CD4-positive, alpha-beta T cell (primary cell): ENCODE results near the gene ZNF831. TPM values are rescaled to one million over a fixed set of nuclear protein-coding genes. Genes with fewer than 3 reads are reported as not detected.

ENCODE experiments used
- ATAC-seq: fragments of 200-7000 bp; cut with Tn5 transposase; one replicate; pipeline ENCODE4 v1.10.0; 2022; ENCODE audit warnings: mild to moderate bottlenecking; ENCODE audit not compliant: poor library complexity
- CTCF ChIA-PET: fragments of 350-600 bp; sonication (Branson Sonifier 250); formaldehyde crosslinking; loops from one replicate; lab custom pipeline; 2021; ENCODE audit warnings: antibody characterized with exemption, inconsistent platforms; lab: Charles Lee
- POLR2A ChIA-PET: fragments of 350-600 bp; sonication (Branson Sonifier 250); formaldehyde crosslinking; loops from one replicate; lab custom pipeline; 2021; ENCODE audit warnings: antibody characterized with exemption, inconsistent platforms; lab: Charles Lee
- DNase-seq, 14 experiments: peaks; one replicate each; pipeline ENCODE4 v3.0.0-alpha.2; 2013 to 2020; ENCODE audit warnings: mixed read lengths in 2 of 14
- H3K27ac ChIP-seq, 2 donors: one replicate each; pipeline versions ENCODE4 v1.5.1 to v1.7.0; 2013; ENCODE audit warnings: low read length in 2 of 2, low read depth in 1 of 2, mild to moderate bottlenecking in 1 of 2
- H3K27me3 ChIP-seq, 2 experiments: 1 replicate in 1 of 2; 2 replicates in 1 of 2; pipeline versions ENCODE4 v1.6.1 to v1.7.0; 2013; ENCODE audit warnings: low read length in 2 of 2, control low read depth in 1 of 2, mild to moderate bottlenecking in 1 of 2, moderate library complexity in 1 of 2; ENCODE audit not compliant: insufficient read depth in 2 of 2, control insufficient read depth in 1 of 2
- H3K36me3 ChIP-seq: one replicate; pipeline ENCODE4 v1.6.1; 2013; ENCODE audit warnings: low read length, control low read depth; ENCODE audit not compliant: insufficient read depth
- H3K4me1 ChIP-seq: one replicate; pipeline ENCODE4 v1.6.1; 2013; ENCODE audit warnings: low read length, control low read depth; ENCODE audit not compliant: insufficient read depth
- H3K4me3 ChIP-seq: one replicate; pipeline ENCODE4 v1.5.1; 2013; ENCODE audit warnings: mild to moderate bottlenecking, low read length, moderate library complexity
- H3K9me3 ChIP-seq, 2 experiments: 1 replicate in 1 of 2; 2 replicates in 1 of 2; pipeline versions ENCODE4 v1.6.1 to v1.7.0; 2013; ENCODE audit warnings: low read length in 2 of 2, mild to moderate bottlenecking in 2 of 2, control low read depth in 1 of 2, moderate library complexity in 1 of 2; ENCODE audit not compliant: control insufficient read depth in 1 of 2, insufficient read depth in 1 of 2
- H3K27ac Mint-ChIP-seq: one replicate; pipeline ENCODE4 v1.8.0; 2020; ENCODE audit warnings: mixed read lengths
- H3K27me3 Mint-ChIP-seq: one replicate; pipeline ENCODE4 v1.8.0; 2021; ENCODE audit warnings: mixed read lengths
- H3K36me3 Mint-ChIP-seq: one replicate; pipeline ENCODE4 v1.8.0; 2021; ENCODE audit warnings: low read depth, mixed read lengths
- H3K4me1 Mint-ChIP-seq: one replicate; pipeline ENCODE4 v1.8.0; 2021; ENCODE audit warnings: low read depth, mixed read lengths
- H3K4me3 Mint-ChIP-seq: one replicate; pipeline ENCODE4 v1.8.0; 2020; ENCODE audit warnings: mild to moderate bottlenecking, mixed read lengths
- H3K9me3 Mint-ChIP-seq: one replicate; pipeline ENCODE4 v1.8.0; 2020; ENCODE audit warnings: mixed read lengths
- CTCF ChIP-seq: fragments of 200-600 bp; IDR thresholded peaks from one replicate; pipeline ENCODE4 v1.8.0; 2022; ENCODE audit warnings: antibody characterized with exemption, mild to moderate bottlenecking
- intact Hi-C, 2 experiments: fragments of 100-400 bp; cut with DNase I in 1 of 2; cut with micrococcal nuclease in 1 of 2; formaldehyde crosslinking; loops; one replicate each; pipeline versions ENCODE4 v1.15.1 to v1.9.0; 2023 to 2025; cut with DNase I, micrococcal nuclease
- total RNA-seq, 174 experiments: library from RNA in 2 of 174; stranded (reverse) in 2 of 174; gene quantifications; one replicate each; pipeline ENCODE4 v1.2.3 and lab custom pipeline; 2021 to 2026

ZNF831 gene
- total RNA-seq, 2 experiments from 2014 or later, result 24.9 to 25.9 TPM

- peaks cover 36 to 49% of the 10 kb centered on the region in 2 experiments for H3K27me3 ChIP-seq
- no peak within 1 kb of the TSS for H3K27ac ChIP-seq
- ChIA-PET POLR2A (no interaction called here), CTCF (no interaction called here)
- H3K27me3 Mint-ChIP-seq, result peaks cover 64% of the 10 kb centered on the region
- H3K36me3 Mint-ChIP-seq, result no peaks in the 10 kb centered on the region
- no peak within 1 kb of the TSS for H3K4me3 Mint-ChIP-seq
- peaks cover 0 to 5% of the 10 kb centered on the region in 2 experiments for H3K9me3 ChIP-seq
- no peak for DNase-seq
- H3K9me3 Mint-ChIP-seq, result no peaks in the 10 kb centered on the region
- H3K4me1 Mint-ChIP-seq, result peaks cover 20% of the 10 kb centered on the region
- H3K4me3 ChIP-seq, result no peak within 1 kb of the TSS
- no peak for TF ChIP-seq CTCF
- no peaks in the 10 kb centered on the region for H3K4me1 ChIP-seq
- H3K27ac Mint-ChIP-seq, result no peak within 1 kb of the TSS
- ATAC-seq, result no peak
- no peaks in the 10 kb centered on the region for H3K36me3 ChIP-seq
- intact Hi-C loops, result no loop called here
Observed at GRCh38 chr20:59300333-59301081, 136.9 kb downstream of the ZNF831 start, which contains the start of gene EDN3. Gene EDN3, plus strand, starts transcription at chr20:59300611. Its CDS starts 202 bp downstream, at chr20:59300813.

- H3K27me3 Mint-ChIP-seq, result peaks cover 60% of the 10 kb centered on the region
- H3K9me3 ChIP-seq, result peaks cover 0 to 5% of the 10 kb centered on the region in 2 experiments
- intact Hi-C loops, result no loop called here
- no peaks in the 10 kb centered on the region for H3K9me3 Mint-ChIP-seq
- peaks cover 36 to 49% of the 10 kb centered on the region in 2 experiments for H3K27me3 ChIP-seq
- no peaks in the 10 kb centered on the region for H3K36me3 ChIP-seq
- H3K4me1 Mint-ChIP-seq, result peaks cover 20% of the 10 kb centered on the region
- no peak overlapping the region for H3K4me3 Mint-ChIP-seq
- ChIA-PET CTCF (no interaction called here), POLR2A (no interaction called here)
- H3K27ac ChIP-seq, result no peak overlapping the region
- H3K4me3 ChIP-seq, result no peak overlapping the region
- H3K4me1 ChIP-seq, result no peaks in the 10 kb centered on the region
- no peaks in the 10 kb centered on the region for H3K36me3 Mint-ChIP-seq
- no peak for ATAC-seq
- no peak for DNase-seq
- TF ChIP-seq CTCF, result no peak
- no peak overlapping the region for H3K27ac Mint-ChIP-seq
Observed at GRCh38 chr20:59301343-59302007, 137.9 kb downstream of the ZNF831 start.

GRCh38 chr20:59305908-59306655 is 142.5 kb downstream of the ZNF831 start:
- no peak for TF ChIP-seq CTCF
- no peak overlapping the region for H3K27ac Mint-ChIP-seq
- POLR2A ChIA-PET, result no interaction called here
- H3K27ac ChIP-seq, result no peak overlapping the region
- H3K4me3 Mint-ChIP-seq, result no peak overlapping the region
- H3K4me1 ChIP-seq, result peaks cover 5% of the 10 kb centered on the region
- H3K9me3 Mint-ChIP-seq, result no peaks in the 10 kb centered on the region
- H3K9me3 ChIP-seq, result peaks cover 0 to 5% of the 10 kb centered on the region in 2 experiments
- H3K4me1 Mint-ChIP-seq, result peaks cover 36% of the 10 kb centered on the region
- no peaks in the 10 kb centered on the region for H3K36me3 ChIP-seq
- H3K4me3 ChIP-seq, result no peak overlapping the region
- peaks cover 16% of the 10 kb centered on the region in 2 experiments for H3K27me3 ChIP-seq
- DNase-seq, result no peak
- H3K36me3 Mint-ChIP-seq, result no peaks in the 10 kb centered on the region
- H3K27me3 Mint-ChIP-seq, result peaks cover 30% of the 10 kb centered on the region
- intact Hi-C loops, result no loop called here
- CTCF ChIA-PET, result no interaction called here
- ATAC-seq, result no peak
